ENCODE results near the gene SEC16A.
"Not testable (repeated sequence)": the region's sequence is repeated elsewhere in the genome, so short reads cannot be mapped to it uniquely, and the experiment has no call there.

SEC16A gene

GRCh38 chr9:136416427-136416826 is 66.4 kb downstream of the SEC16A start:
- no peak for DNase-seq

GRCh38 chr9:136412962-136413361 is 69.9 kb downstream of the SEC16A start:
- DNase-seq: no peak

GRCh38 chr9:136411378-136411777 is 71.5 kb downstream of the SEC16A start:
- DNase-seq: no peak

GRCh38 chr9:136410500-136411287 is 72.1 kb downstream of the SEC16A start, which contains the start of the genes ENTR1 and PMPCA:
Gene ENTR1, minus strand, starts transcription at chr9:136410614. Its CDS starts 217 bp downstream, at chr9:136410397.
Gene PMPCA, plus strand, starts transcription at chr9:136410658. Its CDS starts 11 bp downstream, at chr9:136410669.
- DNase-seq: peak; percentile 77 to 86

- DNase-seq: peak; percentile 19 to 22
These were observed 73.0 kb downstream of the SEC16A start for GRCh38 chr9:136409557-136410455.

- DNase-seq: no peak
These were observed 74.9 kb downstream of the SEC16A start for GRCh38 chr9:136407911-136408310.

- not testable (repeated sequence) for DNase-seq
These were observed 75.8 kb downstream of the SEC16A start for GRCh38 chr9:136407061-136407460.

GRCh38 chr9:136405904-136406303 is 76.9 kb downstream of the SEC16A start:
- not testable (repeated sequence) for DNase-seq

- no peak for DNase-seq
These were observed 77.4 kb downstream of the SEC16A start for GRCh38 chr9:136405481-136405880.

GRCh38 chr9:136404801-136405136 is 78.1 kb downstream of the SEC16A start:
- DNase-seq: no peak

- DNase-seq: no peak
These were observed 78.7 kb downstream of the SEC16A start for GRCh38 chr9:136403915-136404800.

- no peak for DNase-seq
These were observed 79.3 kb downstream of the SEC16A start for GRCh38 chr9:136403538-136403914.

- DNase-seq: no peak
These were observed 80.8 kb downstream of the SEC16A start for GRCh38 chr9:136402067-136402466.

GRCh38 chr9:136401173-136401922 is 81.5 kb downstream of the SEC16A start:
- DNase-seq: no peak

- peak; percentile 66 to 85 for DNase-seq
These were observed 82.6 kb downstream of the SEC16A start, which contains the start of gene SNAPC4 for GRCh38 chr9:136400038-136400834. Gene SNAPC4, minus strand, starts transcription at chr9:136400170. Its CDS starts 1,742 bp downstream, at chr9:136398428.

- DNase-seq: peak in 1 of 2 experiments; percentile 4
These were observed 83.4 kb downstream of the SEC16A start for GRCh38 chr9:136399176-136400037.

- no peak for DNase-seq
These were observed 84.6 kb downstream of the SEC16A start for GRCh38 chr9:136398286-136398685.

- no peak for DNase-seq
These were observed 85.2 kb downstream of the SEC16A start for GRCh38 chr9:136397643-136398042.

GRCh38 chr9:136396219-136396515 is 86.7 kb downstream of the SEC16A start:
- no peak for DNase-seq
